GM23248 (cell line): ENCODE results near the gene TRAPPC3L.
"Not testable (repeated sequence)": the region's sequence is repeated elsewhere in the genome, so short reads cannot be mapped to it uniquely, and the experiment has no call there.

Experiments used
- EZH2 ChIP-seq: fragments of 200-600 bp; sonication (generic); IDR thresholded peaks from 2 replicates; pipeline ENCODE4 v1.6.1; 2018; ENCODE audit warnings: antibody characterized with exemption, mild to moderate bottlenecking; ENCODE audit not compliant: insufficient read depth, poor library complexity, severe bottlenecking
- EZH2phosphoT487 ChIP-seq: fragments of 200-600 bp; sonication (generic); IDR thresholded peaks from 2 replicates; pipeline ENCODE4 v1.6.1; 2018; ENCODE audit warnings: antibody characterized with exemption, moderate library complexity, mild to moderate bottlenecking, low read depth; ENCODE audit not compliant: insufficient read depth

DNA sequence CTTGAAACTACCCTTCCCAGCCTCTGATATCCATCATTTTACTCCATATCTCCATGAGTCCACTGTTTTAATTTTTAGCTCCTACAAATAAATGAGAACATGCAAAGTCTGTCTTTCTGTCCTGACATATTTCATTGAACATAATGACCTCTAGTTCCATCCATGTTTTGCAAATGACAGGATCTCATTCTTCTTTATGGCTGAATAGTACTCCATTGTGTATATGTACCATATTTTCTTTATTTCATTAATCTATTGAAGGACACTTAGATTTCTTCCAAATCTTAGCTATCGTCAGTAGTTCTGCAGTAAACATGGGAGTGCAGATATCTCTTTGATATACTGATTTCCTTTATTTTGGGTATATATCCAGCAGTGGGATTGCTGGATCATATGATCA lies 50.3 kb downstream of the TRAPPC3L start:
- not testable (repeated sequence) for TF ChIP-seq EZH2phosphoT487, EZH2
